Erythroblast (primary cell): ENCODE data around the gene ZNF578.

Experiments used
- GATA1 ChIP-seq: IDR thresholded peaks from 2 replicates; pipeline ENCODE4 v1.6.1; 2011; ENCODE audit warnings: low read depth, mild to moderate bottlenecking, control low read depth, low read length, moderate library complexity
- POLR2A ChIP-seq: IDR thresholded peaks from 2 replicates; pipeline ENCODE4 v1.6.1; 2011; ENCODE audit warnings: mild to moderate bottlenecking, low read length

DNA sequence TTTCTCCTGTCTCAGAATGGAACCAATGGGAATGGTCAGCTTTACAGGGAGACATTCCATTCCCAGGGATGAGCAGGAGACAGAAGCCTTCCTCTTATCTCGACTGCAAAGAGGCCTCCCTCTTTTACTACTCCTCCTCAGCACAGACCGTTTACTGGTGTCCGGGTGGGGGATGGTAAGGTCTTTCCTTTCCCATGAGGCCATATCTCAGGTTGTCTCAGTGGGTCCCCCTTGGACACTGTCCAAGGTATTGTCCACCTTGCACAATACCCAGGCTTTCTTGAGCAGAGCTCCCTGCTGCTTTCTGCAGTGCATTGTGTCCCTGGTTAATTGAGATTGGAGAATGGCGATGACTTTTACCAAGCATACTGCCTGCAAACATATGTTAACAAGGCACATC is 66.7 kb downstream of the ZNF578 start:
- TF ChIP-seq POLR2A, result no peak
- TF ChIP-seq GATA1, result no peak
